HCT116 (cell line): Measurements from ENCODE around the gene IMPG1. TPM values are rescaled to one million over a fixed set of nuclear protein-coding genes. Genes with fewer than 3 reads are reported as not detected.

ENCODE experiments used
- ATAC-seq: fragments of 200-7000 bp; cut with Tn5 transposase; 2 replicates; pipeline ENCODE4 v1.9.1; 2020; ENCODE audit warnings: mild to moderate bottlenecking, moderate library complexity
- BruUV-seq: library from RNA; stranded (reverse); fragments of 400-500 nt; replicated peaks from 2 replicates; lab custom pipeline; 2021; lab: Mats Ljungman, UMichigan
- CTCF ChIA-PET: fragments of 300-600 bp; sonication (Branson Sonifier 250); formaldehyde crosslinking; loops from one replicate; lab custom pipeline; 2021; ENCODE audit warnings: antibody characterized with exemption; lab: Charles Lee
- POLR2A ChIA-PET: fragments of 300-600, 350-600 bp; sonication (Branson Sonifier 250); formaldehyde crosslinking; loops from one replicate; lab custom pipeline; 2021; ENCODE audit warnings: antibody characterized with exemption; lab: Charles Lee
- RAD21 ChIA-PET, 2 experiments: fragments of 300-600 bp; sonication (Branson Sonifier 250); formaldehyde crosslinking; loops; one replicate each; lab custom pipeline; 2023; ENCODE audit warnings: low total read pairs in 2 of 2; ENCODE audit not compliant: uncharacterized antibody in 2 of 2, unreplicated experiment in 2 of 2, low non-redundant PET in 1 of 2; lab: Charles Lee
- DNase-seq: peaks from one replicate; pipeline ENCODE4 v3.0.0-alpha.2; 2010; ENCODE audit warnings: low read depth, low spot score
- H2AFZ ChIP-seq: fragments of 200-600 bp; shearing (Covaris generic), sonication (generic); 2 replicates; pipeline ENCODE4 v1.6.1; 2017; ENCODE audit warnings: low read depth, mixed run types, mixed read lengths, antibody characterized with exemption, low read length; ENCODE audit not compliant: poor library complexity, severe bottlenecking
- H3K27ac ChIP-seq: 2 replicates; pipeline ENCODE4 v1.5.1; 2012; ENCODE audit warnings: low read depth, low read length
- H3K27me3 ChIP-seq: fragments of 200-600 bp; sonication (generic); 2 replicates; pipeline ENCODE4 v1.6.1; 2016; ENCODE audit warnings: mixed run types, low read length, mixed read lengths; ENCODE audit not compliant: insufficient read depth
- H3K36me3 ChIP-seq, 2 experiments: fragments of 200-500 bp in 1 of 2; fragments of 200-600 bp in 1 of 2; sonication (Bioruptor generic) in 1 of 2; sonication (generic) in 1 of 2; 2 replicates each; pipeline versions ENCODE4 v1.5.1 to v1.6.1; 2014 to 2016; ENCODE audit warnings: low read length in 2 of 2, inconsistent platforms in 1 of 2, mixed read lengths in 1 of 2, mixed run types in 1 of 2; ENCODE audit not compliant: insufficient read depth in 2 of 2, control insufficient read depth in 1 of 2
- H3K4me1 ChIP-seq, 2 experiments: fragments of 200-600 bp in 1 of 2; sonication (generic) in 1 of 2; 2 replicates each; pipeline versions ENCODE4 v1.5.1 to v1.6.1; 2012 to 2017; ENCODE audit warnings: low read length in 2 of 2, inconsistent platforms in 1 of 2, mild to moderate bottlenecking in 1 of 2, mixed read lengths in 1 of 2, mixed run types in 1 of 2, moderate library complexity in 1 of 2; ENCODE audit not compliant: insufficient read depth in 2 of 2, control insufficient read depth in 1 of 2
- H3K4me2 ChIP-seq: fragments of 200-600 bp; sonication (generic); 2 replicates; pipeline ENCODE4 v1.6.1; 2017; ENCODE audit warnings: mixed run types, low read length, mixed read lengths
- H3K4me3 ChIP-seq, 2 experiments: fragments of 200-600 bp in 1 of 2; sonication (generic) in 1 of 2; replicated peaks in 1 of 2; 2 replicates each; pipeline ENCODE4 v1.5.1; 2011 to 2016; ENCODE audit warnings: low read length in 2 of 2, control low read depth in 1 of 2, low read depth in 1 of 2, mild to moderate bottlenecking in 1 of 2, mixed read lengths in 1 of 2, mixed run types in 1 of 2
- H3K79me2 ChIP-seq: fragments of 200-600 bp; sonication (generic); 2 replicates; pipeline ENCODE4 v1.6.1; 2017; ENCODE audit warnings: mild to moderate bottlenecking, mixed run types, low read length, moderate library complexity, mixed read lengths; ENCODE audit not compliant: insufficient read depth
- H3K9ac ChIP-seq: fragments of 200-600 bp; sonication (generic); 2 replicates; pipeline ENCODE4 v1.6.1; 2016; ENCODE audit warnings: low read length, mixed read lengths
- H3K9me2 ChIP-seq: fragments of 200-600 bp; sonication (generic), shearing (Covaris generic); 2 replicates; pipeline ENCODE4 v1.6.1; 2017; ENCODE audit warnings: mixed run types, mild to moderate bottlenecking, moderate library complexity; ENCODE audit not compliant: insufficient read depth
- H3K9me3 ChIP-seq, 2 experiments: fragments of 200-500 bp in 1 of 2; fragments of 200-600 bp in 1 of 2; sonication (Bioruptor generic) in 1 of 2; sonication (generic) in 1 of 2; 2 replicates each; pipeline ENCODE4 v1.6.1; 2014 to 2017; ENCODE audit warnings: low read length in 2 of 2, mixed read lengths in 2 of 2, inconsistent platforms in 1 of 2, low read depth in 1 of 2, mild to moderate bottlenecking in 1 of 2, mixed run types in 1 of 2, moderate library complexity in 1 of 2; ENCODE audit not compliant: control insufficient read depth in 1 of 2, insufficient read depth in 1 of 2
- H4K20me1 ChIP-seq: fragments of 200-600 bp; sonication (generic), shearing (Covaris generic); 2 replicates; pipeline ENCODE4 v1.6.1; 2017; ENCODE audit warnings: mixed run types, mild to moderate bottlenecking, moderate library complexity; ENCODE audit not compliant: insufficient read depth
- CBX3 ChIP-seq: IDR thresholded peaks from 2 replicates; pipeline ENCODE4 v1.6.1; 2012; ENCODE audit warnings: low read depth
- CEBPB ChIP-seq: IDR thresholded peaks from 2 replicates; pipeline ENCODE4 v1.6.1; 2012; ENCODE audit warnings: low read depth
- EGR1 ChIP-seq: IDR thresholded peaks from 2 replicates; pipeline ENCODE4 v1.6.1; 2012; ENCODE audit warnings: low read depth
- FOSL1 ChIP-seq: IDR thresholded peaks from 2 replicates; pipeline ENCODE4 v1.6.1; 2012; ENCODE audit warnings: low read depth
- JUND ChIP-seq: IDR thresholded peaks from 2 replicates; pipeline ENCODE4 v1.6.1; 2012
- POLR2A ChIP-seq: IDR thresholded peaks from 2 replicates; pipeline ENCODE4 v1.7.0; 2011; ENCODE audit warnings: borderline replicate concordance; ENCODE audit not compliant: insufficient read depth, insufficient read length; ENCODE audit errors: extremely low read depth
- POLR2AphosphoS5 ChIP-seq: IDR thresholded peaks from 2 replicates; pipeline ENCODE4 v1.6.1; 2011; ENCODE audit warnings: mild to moderate bottlenecking, low read depth, low read length, moderate library complexity
- RAD21 ChIP-seq: IDR thresholded peaks from 2 replicates; pipeline ENCODE4 v1.6.1; 2012; ENCODE audit warnings: low read depth, mild to moderate bottlenecking
- SRF ChIP-seq: IDR thresholded peaks from 2 replicates; pipeline ENCODE4 v1.6.1; 2012; ENCODE audit warnings: low read depth
- YY1 ChIP-seq: IDR thresholded peaks from 2 replicates; pipeline ENCODE4 v1.6.1; 2011; ENCODE audit warnings: low read length, low read depth, moderate library complexity, mild to moderate bottlenecking; ENCODE audit not compliant: insufficient replicate concordance; ENCODE audit errors: extremely low read depth
- ZNF274 ChIP-seq: fragments of 200-500 bp; sonication (Bioruptor generic); IDR thresholded peaks from 2 replicates; pipeline ENCODE4 v1.6.1; 2014; ENCODE audit warnings: mild to moderate bottlenecking, low read depth, low read length, inconsistent platforms
- intact Hi-C: fragments of 100-400 bp; cut with micrococcal nuclease; formaldehyde crosslinking; loops from 2 replicates; pipeline ENCODE4 v1.10.0; 2022
- total RNA-seq: library from RNA; stranded (reverse); gene quantifications from one replicate; pipeline ENCODE4 v1.2.1, GENCODE V29; 2021; ENCODE audit not compliant: unreplicated experiment
- TF ChIP-seq, protein P1 (sequence below): IDR thresholded peaks from 2 replicates; pipeline ENCODE4 v1.6.1; 2012; ENCODE audit warnings: low read depth
- TF ChIP-seq, protein P2 (sequence below): IDR thresholded peaks from 2 replicates; pipeline ENCODE4 v1.6.1; 2011; ENCODE audit warnings: mild to moderate bottlenecking, low read length, moderate library complexity; ENCODE audit not compliant: insufficient replicate concordance; ENCODE audit errors: extremely low read depth
- TF ChIP-seq, protein P3 (sequence below): IDR thresholded peaks from 2 replicates; pipeline ENCODE4 v1.6.1; 2012

The IMPG1 gene
- total RNA-seq, 1 experiment from 2014 or later: not detected

DNA sequence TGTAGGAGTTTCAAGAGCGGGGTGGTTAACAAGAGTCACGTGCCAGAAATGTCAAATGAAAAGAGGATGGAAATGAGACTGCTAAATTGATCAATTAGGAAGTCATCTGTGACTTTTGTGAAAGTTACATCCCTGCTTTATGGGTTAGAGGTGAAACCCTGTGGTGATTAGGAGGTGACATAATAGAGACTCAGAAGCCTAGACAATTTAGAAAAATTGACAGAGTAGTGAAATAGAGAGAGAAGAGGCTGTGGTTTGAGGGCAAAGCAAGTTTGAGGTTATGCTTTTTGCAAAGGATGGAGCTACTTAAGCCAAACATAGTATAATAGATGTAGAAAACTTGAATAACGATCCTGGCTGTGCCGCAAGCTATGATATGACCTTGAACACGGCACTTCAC lies 71.8 kb downstream of the IMPG1 start:
- Histone ChIP-seq H2AFZ (no peak overlapping the region), H3K79me2 (no peaks in the 10 kb centered on the region), H3K36me3 (no peaks in the 10 kb centered on the region), H3K4me2 (no peak overlapping the region), H3K4me3 (no peak overlapping the region), H3K9me3 (no peaks in the 10 kb centered on the region), H3K9ac (no peak overlapping the region), H3K4me1 (no peaks in the 10 kb centered on the region), H3K9me2 (no peaks in the 10 kb centered on the region), H3K27me3 (no peaks in the 10 kb centered on the region), H4K20me1 (no peaks in the 10 kb centered on the region), H3K27ac (no peak overlapping the region)
- DNase-seq (no peak), ATAC-seq (no peak)
- ChIA-PET POLR2A (no interaction called here), CTCF (no interaction called here), RAD21 (no interaction called here)
- TF ChIP-seq CBX3: no peak
- TF ChIP-seq, protein P1, sequence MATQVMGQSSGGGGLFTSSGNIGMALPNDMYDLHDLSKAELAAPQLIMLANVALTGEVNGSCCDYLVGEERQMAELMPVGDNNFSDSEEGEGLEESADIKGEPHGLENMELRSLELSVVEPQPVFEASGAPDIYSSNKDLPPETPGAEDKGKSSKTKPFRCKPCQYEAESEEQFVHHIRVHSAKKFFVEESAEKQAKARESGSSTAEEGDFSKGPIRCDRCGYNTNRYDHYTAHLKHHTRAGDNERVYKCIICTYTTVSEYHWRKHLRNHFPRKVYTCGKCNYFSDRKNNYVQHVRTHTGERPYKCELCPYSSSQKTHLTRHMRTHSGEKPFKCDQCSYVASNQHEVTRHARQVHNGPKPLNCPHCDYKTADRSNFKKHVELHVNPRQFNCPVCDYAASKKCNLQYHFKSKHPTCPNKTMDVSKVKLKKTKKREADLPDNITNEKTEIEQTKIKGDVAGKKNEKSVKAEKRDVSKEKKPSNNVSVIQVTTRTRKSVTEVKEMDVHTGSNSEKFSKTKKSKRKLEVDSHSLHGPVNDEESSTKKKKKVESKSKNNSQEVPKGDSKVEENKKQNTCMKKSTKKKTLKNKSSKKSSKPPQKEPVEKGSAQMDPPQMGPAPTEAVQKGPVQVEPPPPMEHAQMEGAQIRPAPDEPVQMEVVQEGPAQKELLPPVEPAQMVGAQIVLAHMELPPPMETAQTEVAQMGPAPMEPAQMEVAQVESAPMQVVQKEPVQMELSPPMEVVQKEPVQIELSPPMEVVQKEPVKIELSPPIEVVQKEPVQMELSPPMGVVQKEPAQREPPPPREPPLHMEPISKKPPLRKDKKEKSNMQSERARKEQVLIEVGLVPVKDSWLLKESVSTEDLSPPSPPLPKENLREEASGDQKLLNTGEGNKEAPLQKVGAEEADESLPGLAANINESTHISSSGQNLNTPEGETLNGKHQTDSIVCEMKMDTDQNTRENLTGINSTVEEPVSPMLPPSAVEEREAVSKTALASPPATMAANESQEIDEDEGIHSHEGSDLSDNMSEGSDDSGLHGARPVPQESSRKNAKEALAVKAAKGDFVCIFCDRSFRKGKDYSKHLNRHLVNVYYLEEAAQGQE: no peak
- TF ChIP-seq SRF: no peak
- no peak for TF ChIP-seq YY1
- no peak for TF ChIP-seq POLR2A
- no peak for TF ChIP-seq FOSL1
- TF ChIP-seq POLR2AphosphoS5: no peak
- TF ChIP-seq RAD21: no peak
- intact Hi-C loops: no loop called here
- BruUV-seq: no TSS peak

DNA sequence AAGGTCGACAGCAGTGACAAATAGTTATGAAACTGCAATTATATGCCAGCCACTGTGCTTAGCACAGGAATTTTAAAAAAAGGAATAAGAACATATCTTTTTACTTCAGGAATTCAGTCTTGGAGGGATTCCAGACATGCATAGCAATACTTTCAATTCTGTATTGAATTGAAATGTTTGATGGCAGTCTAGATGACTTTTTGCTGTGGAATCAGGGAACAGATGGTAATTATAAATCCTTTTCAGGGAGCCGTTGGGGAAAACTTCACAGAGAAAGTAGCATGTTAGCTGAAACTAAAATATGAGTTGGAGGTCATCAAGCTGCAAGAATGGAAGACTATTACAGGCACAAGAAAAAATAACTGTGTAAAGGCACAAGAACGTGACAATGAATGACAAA lies 74.8 kb downstream of the IMPG1 start:
- ChIA-PET POLR2A (no interaction called here), CTCF (no interaction called here), RAD21 (no interaction called here)
- ATAC-seq (no peak), DNase-seq (no peak)
- H3K9ac ChIP-seq: no peak overlapping the region
- H3K36me3 ChIP-seq: no peaks in the 10 kb centered on the region
- no peak overlapping the region for H2AFZ ChIP-seq
- no peaks in the 10 kb centered on the region for H4K20me1 ChIP-seq
- H3K9me3 ChIP-seq: no peaks in the 10 kb centered on the region
- H3K79me2 ChIP-seq: no peaks in the 10 kb centered on the region
- H3K27me3 ChIP-seq: no peaks in the 10 kb centered on the region
- H3K9me2 ChIP-seq: no peaks in the 10 kb centered on the region
- no peaks in the 10 kb centered on the region for H3K4me1 ChIP-seq
- no TSS peak for BruUV-seq
- no peak overlapping the region for H3K27ac ChIP-seq
- no peak overlapping the region for H3K4me3 ChIP-seq
- TF ChIP-seq CEBPB (no peak), EGR1 (no peak), JUND (no peak), ZNF274 (no peak), FOSL1 (no peak), SRF (no peak), RAD21 (no peak)
- TF ChIP-seq, protein P2, sequence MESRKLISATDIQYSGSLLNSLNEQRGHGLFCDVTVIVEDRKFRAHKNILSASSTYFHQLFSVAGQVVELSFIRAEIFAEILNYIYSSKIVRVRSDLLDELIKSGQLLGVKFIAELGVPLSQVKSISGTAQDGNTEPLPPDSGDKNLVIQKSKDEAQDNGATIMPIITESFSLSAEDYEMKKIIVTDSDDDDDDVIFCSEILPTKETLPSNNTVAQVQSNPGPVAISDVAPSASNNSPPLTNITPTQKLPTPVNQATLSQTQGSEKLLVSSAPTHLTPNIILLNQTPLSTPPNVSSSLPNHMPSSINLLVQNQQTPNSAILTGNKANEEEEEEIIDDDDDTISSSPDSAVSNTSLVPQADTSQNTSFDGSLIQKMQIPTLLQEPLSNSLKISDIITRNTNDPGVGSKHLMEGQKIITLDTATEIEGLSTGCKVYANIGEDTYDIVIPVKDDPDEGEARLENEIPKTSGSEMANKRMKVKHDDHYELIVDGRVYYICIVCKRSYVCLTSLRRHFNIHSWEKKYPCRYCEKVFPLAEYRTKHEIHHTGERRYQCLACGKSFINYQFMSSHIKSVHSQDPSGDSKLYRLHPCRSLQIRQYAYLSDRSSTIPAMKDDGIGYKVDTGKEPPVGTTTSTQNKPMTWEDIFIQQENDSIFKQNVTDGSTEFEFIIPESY: no peak
- TF ChIP-seq, protein P3, sequence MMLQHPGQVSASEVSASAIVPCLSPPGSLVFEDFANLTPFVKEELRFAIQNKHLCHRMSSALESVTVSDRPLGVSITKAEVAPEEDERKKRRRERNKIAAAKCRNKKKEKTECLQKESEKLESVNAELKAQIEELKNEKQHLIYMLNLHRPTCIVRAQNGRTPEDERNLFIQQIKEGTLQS: no peak
- intact Hi-C loops: no loop called here
- no peak overlapping the region for H3K4me2 ChIP-seq
